ENCODE results near the gene STRADA. TPM values are rescaled to one million over a fixed set of nuclear protein-coding genes. Genes with fewer than 3 reads are reported as not detected.
"Not testable (repeated sequence)": the region's sequence is repeated elsewhere in the genome, so short reads cannot be mapped to it uniquely, and the experiment has no call there.

Gene STRADA
- total RNA-seq, 2 donors from 2014 or later, result 27.5 to 30.8 TPM

DNA sequence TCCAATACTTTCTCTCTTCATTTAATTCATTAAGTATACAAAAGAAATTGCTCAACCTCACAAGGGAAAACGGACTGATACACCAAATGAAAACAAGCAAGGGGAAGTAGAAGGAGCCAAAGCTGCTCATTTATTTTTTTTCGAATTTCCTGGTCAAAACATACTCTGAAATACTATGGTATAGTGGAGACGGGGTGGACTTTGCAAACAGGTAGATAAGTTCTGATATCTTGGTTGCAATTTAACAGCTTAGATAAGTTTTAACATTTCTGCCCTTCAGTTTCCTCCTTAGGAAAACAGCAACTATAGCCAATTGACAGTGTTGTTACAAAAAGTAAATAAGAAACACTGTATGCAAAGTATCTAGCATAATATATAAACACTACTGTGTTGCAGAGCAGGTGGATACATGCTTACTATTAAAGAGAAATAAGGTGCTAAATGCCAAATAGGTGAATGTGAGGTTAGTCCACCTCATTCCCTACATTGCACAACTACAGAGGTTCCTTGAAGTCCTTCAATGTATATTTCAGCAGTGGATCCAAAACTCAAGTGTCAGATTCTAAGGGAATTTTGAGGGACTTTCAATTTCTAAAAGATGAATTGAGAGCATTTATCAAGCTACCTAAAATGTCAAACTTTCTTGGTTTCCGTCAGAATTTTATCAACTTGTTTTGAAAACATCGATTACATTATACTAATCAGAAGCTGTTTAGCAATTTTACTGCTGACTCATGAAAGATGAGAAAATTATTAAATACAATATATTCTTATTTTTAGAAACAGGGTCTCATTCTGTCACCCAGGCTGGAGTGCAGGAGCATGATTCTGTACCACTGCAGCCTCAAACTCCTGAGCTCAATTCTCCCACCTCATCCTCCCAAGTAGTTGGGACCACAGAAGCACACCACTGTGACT, 20.8 kb upstream of the STRADA start:
- intact Hi-C loops (cut with DNase I), result loop anchor here in 1 of 2 donors (10.0 kb wide), 1 partner anchor 58 kb away; the partner anchor contains the start of gene LIMD2

DNA sequence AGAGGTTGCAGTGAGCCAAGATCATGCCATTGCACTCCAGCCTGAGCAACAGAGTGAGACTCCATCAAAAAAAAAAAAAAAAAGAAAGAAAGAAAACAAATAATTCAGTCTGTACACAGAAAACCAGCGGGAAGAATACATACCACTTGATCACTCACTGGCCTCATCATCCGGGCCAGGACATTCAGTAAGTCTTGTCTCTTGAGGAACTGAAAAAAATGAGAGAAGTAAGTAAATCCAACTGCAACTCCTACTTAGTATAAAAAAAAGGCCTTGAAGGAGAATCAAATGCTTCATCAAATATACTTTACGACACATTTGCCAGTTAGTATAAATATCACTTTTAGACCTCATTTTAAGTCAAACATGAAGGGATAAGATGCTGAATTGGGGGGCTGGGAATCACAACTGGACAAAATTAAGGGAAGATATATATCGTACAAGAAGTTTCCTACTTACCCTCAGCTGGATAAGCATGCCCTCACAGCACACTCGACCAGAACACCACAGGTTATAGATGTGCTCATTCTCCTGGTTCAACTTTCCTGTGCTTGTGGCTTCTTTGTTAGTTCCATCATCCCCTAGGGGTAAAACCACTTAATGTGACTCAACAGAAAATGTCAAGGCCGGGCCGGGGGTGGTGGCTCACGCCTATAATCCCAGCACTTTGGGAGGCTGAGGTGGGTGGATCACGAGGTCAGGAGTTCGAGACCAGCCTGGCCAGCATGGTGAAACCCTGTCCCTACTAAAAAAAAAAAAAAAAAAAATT, 19.4 kb upstream of the STRADA start:
- intact Hi-C loops (cut with DNase I), result loop anchor here in 1 of 2 donors (10.0 kb wide), 1 partner anchor 56 kb away; the partner anchor contains the start of gene LIMD2
- DNase-seq (ENCODE audit: low spot score), result no peak

More for the DNA sequence above, 20.8 kb upstream of the STRADA start:
- DNase-seq (ENCODE audit: low spot score), result no peak

DNA sequence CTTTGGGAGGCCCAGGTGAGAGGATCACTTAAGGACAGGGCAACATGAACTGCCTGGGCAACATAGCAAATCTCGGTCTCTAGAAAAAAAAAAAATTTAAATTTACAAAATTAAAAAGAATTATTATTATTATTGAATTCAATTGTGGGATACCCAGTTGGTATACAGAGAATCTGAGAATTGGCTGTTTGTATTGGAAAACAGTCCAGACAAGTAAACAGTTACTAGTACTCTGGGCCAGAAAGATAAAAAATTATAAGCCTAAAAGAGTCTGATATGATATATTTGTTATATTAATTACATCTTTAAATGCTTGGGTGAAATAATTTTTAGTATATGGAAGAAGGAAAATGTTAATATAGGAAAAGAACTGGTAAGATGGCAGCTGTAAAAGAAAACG, 16.8 kb upstream of the STRADA start:
- DNase-seq (ENCODE audit: low spot score), result no peak
- intact Hi-C loops (cut with DNase I), result no loop called here

DNA sequence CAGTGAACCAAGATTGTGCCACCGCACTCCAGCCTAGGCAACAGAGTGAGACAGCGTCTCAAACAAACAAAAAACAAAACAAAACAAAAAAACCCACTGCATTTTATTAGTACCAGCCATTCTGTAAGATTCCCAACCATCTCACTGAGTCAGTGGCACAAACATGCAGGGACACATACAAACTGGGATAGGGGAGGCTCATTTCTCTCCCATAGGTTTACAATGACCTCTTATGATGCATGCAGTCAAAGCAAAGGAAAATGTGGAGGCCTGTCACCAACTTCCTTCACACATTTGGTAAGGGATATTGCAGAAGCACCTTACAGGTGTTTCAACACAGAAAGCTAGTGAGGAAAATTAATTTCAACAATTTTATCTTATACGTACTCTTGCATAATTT, 12.4 kb upstream of the STRADA start:
- intact Hi-C loops (cut with DNase I), result no loop called here
- DNase-seq (ENCODE audit: low spot score), result no peak

DNA sequence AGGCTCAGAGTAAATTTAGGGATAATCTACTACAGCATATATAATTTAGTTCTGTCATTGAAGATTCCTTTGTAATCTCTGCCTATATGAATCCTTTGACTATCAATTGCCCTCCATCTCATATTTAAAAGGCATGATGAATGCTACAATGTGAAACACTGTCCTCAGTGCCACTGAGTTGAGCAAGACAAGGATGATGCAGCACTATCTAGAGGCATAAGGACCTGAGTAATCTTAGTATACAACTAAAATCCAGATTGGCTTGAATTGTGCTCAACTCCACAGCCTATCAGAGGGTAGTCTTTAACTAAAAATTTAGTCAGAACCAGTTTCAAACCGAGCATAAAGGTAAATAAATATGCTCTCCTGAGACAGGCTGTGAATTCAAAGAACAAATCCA, 11.6 kb upstream of the STRADA start:
- DNase-seq (ENCODE audit: low spot score), result no peak
- intact Hi-C loops (cut with DNase I), result no loop called here

DNA sequence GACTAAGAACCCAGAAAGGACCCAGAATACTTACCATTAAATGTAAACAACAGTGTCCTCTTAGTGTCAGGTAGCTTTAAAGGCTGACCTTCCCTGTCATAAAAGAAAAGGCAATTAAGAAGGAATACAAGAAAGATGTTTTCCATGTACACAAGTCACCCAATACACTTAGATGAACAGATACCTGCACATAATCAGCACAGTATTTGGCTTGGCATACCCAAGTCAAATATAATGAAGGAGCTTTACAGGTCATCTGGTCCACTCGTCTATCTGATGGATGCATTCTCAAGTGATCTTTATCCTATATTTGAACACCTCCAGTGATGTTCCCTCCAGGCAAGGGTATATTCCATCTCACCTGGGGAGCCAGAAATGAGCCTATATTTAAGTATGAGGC, 11.1 kb upstream of the STRADA start:
- no peak for DNase-seq (ENCODE audit: low spot score)
- intact Hi-C loops (cut with DNase I), result no loop called here

DNA sequence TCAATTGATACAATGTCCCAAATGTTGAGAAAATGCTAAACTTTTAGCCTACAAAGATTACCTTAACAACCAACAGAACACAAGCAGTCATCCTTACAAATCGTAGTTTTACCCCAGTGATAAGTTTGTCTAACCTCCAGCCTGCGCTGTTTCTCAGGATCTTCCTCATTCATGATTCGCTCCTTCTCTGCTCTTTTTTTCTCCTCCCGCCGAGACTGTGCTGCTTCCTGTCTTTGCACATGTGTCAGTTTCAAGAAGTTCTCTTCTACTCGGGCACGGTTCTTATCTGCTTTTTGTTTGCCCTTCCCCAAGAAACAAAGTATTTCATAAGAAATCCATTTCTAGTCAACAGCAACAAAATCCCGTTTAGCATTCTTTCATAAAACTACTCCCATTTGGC, 10.2 kb upstream of the STRADA start:
- DNase-seq (ENCODE audit: low spot score), result no peak
- intact Hi-C loops (cut with DNase I), result no loop called here

DNA sequence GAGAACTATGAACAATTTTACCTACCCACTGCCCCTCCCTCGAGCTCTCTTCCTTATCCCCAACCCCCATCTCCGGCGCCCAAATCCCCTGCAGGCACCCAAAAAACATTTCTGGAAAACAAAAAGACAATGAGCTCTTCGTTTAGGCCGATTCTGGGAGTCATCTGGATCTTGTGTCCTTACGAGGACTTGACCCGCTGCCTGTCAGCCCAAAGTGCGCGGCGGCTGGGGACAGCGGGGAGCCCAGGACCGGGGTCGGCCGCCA, 524 bp downstream of the STRADA start:
- no peak for DNase-seq (ENCODE audit: low spot score)
- intact Hi-C loops (cut with DNase I), result no loop called here

DNA sequence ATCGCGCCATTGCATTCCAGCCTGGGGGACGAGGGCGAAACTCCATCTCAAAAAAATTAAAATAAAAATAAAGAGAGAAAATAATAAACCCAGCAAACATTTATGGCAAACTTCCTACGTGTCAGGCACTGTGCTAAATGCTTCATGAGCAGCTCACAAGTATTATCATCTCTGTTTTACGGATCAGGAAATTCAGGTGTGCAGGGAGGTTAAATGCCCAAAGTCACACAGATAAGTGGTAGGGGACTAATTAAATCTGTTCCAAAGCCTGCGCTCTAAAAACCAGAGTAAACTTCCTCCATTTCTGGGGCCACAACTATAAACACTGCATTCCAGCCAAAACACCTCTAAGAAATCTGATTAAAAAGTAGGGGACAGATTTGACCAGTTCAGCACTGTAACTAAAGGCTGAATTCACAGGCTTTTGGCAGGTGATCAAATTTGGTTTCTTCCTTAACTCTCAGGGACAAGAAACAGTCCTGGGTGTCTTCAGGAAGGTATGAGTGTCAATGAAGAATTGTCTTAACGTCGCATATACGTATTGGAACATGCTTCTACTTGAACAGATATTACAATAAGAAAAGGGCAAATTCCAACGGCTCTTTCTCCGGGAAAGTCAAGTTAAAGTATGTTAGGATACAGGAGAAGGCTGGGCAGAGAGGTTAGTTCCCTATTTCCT, 996 bp downstream of the STRADA start:
- DNase-seq (ENCODE audit: low spot score), result no peak
- intact Hi-C loops (cut with DNase I), result no loop called here

DNA sequence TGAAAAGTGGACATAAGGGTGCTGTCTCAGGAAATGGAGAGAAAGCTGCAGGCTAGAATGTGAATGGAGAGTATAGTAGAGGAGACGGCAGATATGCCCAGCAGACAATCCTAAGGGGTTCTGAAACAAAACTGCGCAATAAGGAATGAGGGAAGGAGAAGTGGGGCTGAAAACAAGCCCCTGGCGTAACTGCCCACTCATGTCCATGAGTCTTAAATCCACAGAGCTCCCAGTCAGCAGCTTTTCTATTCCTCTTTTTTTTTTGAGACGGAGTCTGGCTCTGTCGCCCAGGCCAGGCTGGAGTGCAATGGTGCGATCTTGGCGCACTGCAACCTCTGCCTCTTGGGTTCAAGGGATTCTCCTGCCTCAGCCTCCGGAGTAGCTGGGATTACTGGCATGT, 5.9 kb downstream of the STRADA start:
- intact Hi-C loops (cut with DNase I), result no loop called here
- DNase-seq (ENCODE audit: low spot score), result no peak

DNA sequence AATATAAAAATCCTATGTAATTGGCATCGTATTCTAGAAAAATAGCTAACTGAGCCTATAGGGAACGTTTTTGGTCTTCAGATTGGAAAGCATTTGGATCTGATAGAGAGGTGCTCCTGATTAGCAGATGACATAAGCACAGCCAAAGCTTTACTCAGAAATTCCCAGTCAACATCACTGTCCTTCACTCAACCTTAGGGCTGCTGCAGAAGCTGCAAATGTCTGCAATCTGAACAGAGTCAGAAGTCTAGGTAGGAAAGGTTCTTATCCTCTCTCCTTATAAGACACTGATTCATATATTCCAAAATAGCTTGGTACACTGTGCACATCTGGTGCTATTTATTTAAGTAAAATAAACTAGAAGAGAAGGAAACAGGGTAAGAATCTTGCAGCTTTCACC, 19.2 kb downstream of the STRADA start:
- DNase-seq (ENCODE audit: low spot score), result no peak
- intact Hi-C loops (cut with DNase I), result no loop called here

DNA sequence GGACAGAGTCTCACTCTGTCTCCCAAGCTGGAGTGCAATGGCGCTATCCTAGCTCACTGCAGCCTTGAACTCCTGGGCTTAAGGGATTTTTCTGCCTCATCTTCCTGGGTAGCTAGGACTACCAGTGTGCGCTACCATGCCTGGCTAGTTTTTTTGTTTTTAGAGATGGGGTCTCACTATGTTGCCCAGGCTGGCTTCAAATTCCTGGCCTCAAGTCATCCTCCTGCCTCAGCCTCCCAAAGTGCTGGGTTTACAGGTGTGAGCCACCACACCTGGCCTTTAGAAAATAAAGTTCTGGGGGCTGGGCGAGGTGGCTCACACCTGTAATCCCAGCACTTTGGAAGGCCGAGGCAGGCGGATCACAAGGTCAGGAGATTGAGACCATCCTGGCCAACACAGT, 21.4 kb downstream of the STRADA start:
- DNase-seq (ENCODE audit: low spot score); intact Hi-C loops (cut with DNase I): not testable (repeated sequence)

DNA sequence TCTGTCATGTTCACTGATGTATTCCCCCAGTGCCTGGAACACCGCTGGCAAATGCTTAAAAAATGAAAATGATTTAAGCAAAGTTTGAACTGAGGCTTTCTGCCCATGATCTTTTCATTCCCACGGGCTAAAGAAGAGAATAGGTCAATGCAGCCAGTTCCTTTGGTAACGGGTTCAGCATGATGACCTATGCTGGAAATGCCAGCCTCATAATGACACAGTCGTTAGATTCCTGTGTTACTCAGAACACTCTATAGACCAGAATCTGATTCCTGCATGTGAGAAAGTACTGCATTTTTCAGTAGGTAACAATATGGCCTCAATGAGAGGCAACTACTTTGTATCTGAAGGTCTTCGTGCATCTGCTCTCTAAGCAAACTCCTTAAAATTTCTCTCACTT, 22.6 kb downstream of the STRADA start:
- intact Hi-C loops (cut with DNase I), result no loop called here

DNA sequence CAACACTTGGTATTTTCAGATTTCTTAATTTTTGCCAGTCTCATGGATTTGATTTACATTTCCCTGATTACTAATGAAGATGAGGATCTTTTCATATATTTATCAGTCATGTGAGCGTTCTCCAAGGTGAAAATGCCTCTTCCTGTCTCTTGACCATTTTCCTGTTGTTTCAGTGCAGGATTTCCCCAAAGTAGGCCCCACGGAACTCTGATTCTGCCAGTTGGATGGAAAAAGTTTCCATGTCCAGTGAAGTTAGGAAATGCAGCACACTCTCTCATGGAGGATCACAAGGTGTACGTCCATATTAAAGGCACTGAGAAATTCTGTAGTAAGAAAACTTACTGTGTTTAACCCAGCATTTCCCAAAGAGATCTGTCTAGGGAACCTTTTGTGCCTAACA, 25.2 kb downstream of the STRADA start:
- intact Hi-C loops (cut with DNase I), result no loop called here

More for the DNA sequence above, 22.6 kb downstream of the STRADA start:
- no peak for DNase-seq (ENCODE audit: low spot score)

DNA sequence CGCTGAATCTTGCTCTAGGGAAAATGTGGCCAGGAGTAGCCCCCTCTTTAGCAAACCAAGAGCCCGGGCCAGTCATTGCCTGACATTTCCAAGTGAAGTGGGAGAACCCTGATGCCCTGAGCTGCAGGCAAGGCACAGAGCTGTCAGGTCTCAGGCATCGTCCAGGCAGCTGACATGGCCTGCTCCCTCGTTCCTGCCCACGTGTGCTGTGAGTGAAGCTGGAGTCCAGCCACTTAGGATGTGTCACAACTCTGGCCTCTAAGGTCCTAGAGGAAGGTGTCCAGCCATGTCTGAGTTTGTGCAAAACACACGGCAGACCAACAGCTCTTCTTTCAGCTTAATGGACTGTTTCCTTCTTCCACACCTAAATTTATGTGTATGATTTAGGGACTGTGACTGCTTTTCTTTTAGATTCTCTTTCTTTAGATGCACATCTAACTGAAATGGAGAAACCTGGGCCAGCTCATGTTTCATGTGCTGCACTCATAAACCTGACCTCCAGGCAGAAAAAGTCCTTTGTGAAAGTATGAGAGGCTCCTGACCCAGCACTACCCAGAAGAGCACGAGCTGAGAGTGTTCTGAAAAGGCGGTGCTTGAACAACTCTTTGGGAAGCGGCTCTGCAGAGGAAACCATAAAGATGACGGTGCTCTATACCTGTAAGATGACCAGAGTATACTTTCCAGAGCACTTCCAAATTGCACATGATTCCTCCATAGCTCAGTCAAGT, 26.9 kb downstream of the STRADA start:
- intact Hi-C loops (cut with DNase I), result no loop called here
- DNase-seq (ENCODE audit: low spot score), result no peak

More for the DNA sequence above, 25.2 kb downstream of the STRADA start:
- no peak for DNase-seq (ENCODE audit: low spot score)

DNA sequence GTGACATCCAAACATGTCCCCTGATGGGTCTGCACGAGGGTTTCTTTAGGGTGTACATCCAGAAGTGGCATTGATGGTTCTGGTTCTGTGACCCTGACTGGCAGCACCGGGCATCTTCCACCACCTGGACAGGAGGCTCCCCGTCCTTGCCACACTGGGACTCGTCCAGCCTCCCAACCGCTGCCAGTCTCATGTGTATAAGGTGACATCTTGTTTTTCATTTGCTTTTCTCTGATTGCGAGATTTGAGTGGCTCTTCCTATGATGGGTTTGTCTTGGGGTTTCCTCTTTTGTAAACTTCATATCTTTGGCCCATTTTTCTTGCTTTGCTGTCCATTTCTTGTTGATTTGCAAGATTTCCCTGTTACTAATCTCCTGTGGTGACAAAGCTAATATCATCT, 32.5 kb downstream of the STRADA start:
- DNase-seq (ENCODE audit: low spot score), result no peak
- intact Hi-C loops (cut with DNase I), result loop anchor here in 1 of 2 donors (10.0 kb wide), 1 partner anchor 56 kb away; no protein-coding TSS in a partner anchor

DNA sequence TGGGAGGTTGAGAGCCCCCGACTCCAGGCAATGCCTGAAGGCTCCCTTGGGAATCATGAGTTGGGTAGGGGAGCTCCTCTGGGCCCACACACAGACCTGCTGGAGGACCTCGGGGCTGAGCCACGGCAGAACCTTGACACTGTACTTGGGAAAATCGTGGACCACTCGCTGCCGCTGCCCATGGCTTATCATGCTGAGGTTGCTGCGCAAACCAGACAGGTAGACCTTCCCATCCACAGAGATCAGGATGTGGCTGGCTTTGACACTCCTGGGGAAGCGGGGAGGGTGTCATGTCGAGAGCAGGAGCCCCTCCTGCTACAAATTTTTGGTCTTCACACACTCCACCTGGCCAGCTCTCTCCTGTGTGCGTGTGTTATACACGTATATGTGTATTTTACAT, 34.4 kb downstream of the STRADA start:
- intact Hi-C loops (cut with DNase I), result loop anchor here in 1 of 2 donors (10.0 kb wide), 1 partner anchor 58 kb away; no protein-coding TSS in a partner anchor
- no peak for DNase-seq (ENCODE audit: low spot score)

DNA sequence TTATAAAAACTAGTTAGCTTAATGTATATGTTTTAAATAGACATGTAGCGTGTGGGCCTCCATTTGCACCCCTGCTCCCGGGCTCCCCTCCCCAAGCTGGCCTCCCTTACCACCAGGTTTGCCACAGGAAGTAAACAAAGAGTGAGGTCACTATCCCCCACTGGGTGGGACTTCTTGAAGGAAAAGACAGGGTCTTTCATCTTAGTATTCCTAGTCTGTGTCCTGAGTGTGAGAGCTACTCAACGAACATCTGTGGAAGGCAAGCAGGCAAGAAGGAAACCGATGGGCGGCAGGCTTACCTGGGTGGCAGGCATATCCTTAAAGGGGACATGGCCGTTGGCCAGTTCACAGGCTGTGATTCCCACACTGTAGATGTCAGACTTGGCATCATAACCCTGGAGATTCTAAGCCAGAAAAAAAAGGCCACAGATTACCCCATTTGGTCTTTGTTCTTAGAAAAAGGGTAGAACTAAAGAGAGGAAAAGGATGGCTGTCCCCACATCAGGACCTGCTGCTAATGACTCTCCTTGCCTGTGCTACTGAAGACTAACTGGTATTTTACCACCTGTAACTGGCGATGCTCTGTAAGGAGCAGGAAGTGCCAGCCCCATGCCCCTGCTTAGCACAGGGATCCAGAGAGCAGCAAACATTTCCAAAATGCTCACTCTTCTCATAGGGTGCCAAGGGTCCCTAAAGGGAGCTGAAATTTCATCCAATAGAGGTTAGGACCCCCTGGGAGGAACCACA, 35.1 kb downstream of the STRADA start:
- intact Hi-C loops (cut with DNase I), result loop anchor here in 1 of 2 donors (10.0 kb wide), 1 partner anchor 58 kb away; no protein-coding TSS in a partner anchor
- no peak for DNase-seq (ENCODE audit: low spot score)
